Femur (tissue), 1 donor: Measurements from ENCODE around the gene GABRA5.

Source experiments
- DNase-seq: peaks from one replicate; pipeline ENCODE4 v3.0.0-alpha.2; 2017

GABRA5 gene

GRCh38 chr15:26934848-26935247 lies 68.0 kb downstream of the GABRA5 start:
- no peak for DNase-seq

- DNase-seq: no peak
Measured at GRCh38 chr15:26935322-26935721, 68.5 kb downstream of the GABRA5 start.

- no peak for DNase-seq
Measured at GRCh38 chr15:26936502-26936901, 69.6 kb downstream of the GABRA5 start.

GRCh38 chr15:26937134-26937533 lies 70.3 kb downstream of the GABRA5 start:
- DNase-seq: no peak

GRCh38 chr15:26939398-26939797 lies 72.5 kb downstream of the GABRA5 start:
- no peak for DNase-seq

- no peak for DNase-seq
Measured at GRCh38 chr15:26941489-26941888, 74.6 kb downstream of the GABRA5 start.

GRCh38 chr15:26943866-26944265 lies 77.0 kb downstream of the GABRA5 start:
- no peak for DNase-seq

GRCh38 chr15:26945046-26945445 lies 78.2 kb downstream of the GABRA5 start:
- DNase-seq: no peak

- DNase-seq: no peak
Measured at GRCh38 chr15:26950001-26950400, 83.1 kb downstream of the GABRA5 start.

GRCh38 chr15:26954403-26954802 lies 87.5 kb downstream of the GABRA5 start:
- DNase-seq: no peak

- DNase-seq: peak; percentile 59
Measured at GRCh38 chr15:26967719-26968269, 100.9 kb downstream of the GABRA5 start.

- no peak for DNase-seq
Measured at GRCh38 chr15:26968806-26969205, 101.9 kb downstream of the GABRA5 start.

GRCh38 chr15:26970712-26971210 lies 103.9 kb downstream of the GABRA5 start, which contains the start of gene GABRG3:
Gene GABRG3, plus strand, starts transcription at chr15:26971181.
- DNase-seq: peak; percentile 24

GRCh38 chr15:26971271-26972018 lies 104.6 kb downstream of the GABRA5 start:
- DNase-seq: no peak

GRCh38 chr15:26972636-26973035 lies 105.8 kb downstream of the GABRA5 start:
- no peak for DNase-seq

- DNase-seq: no peak
Measured at GRCh38 chr15:26974120-26974780, 107.4 kb downstream of the GABRA5 start.

- DNase-seq: no peak
Measured at GRCh38 chr15:26981492-26981891, 114.6 kb downstream of the GABRA5 start.

- no peak for DNase-seq
Measured at GRCh38 chr15:26983822-26984221, 117.0 kb downstream of the GABRA5 start.

GRCh38 chr15:26985050-26985449 lies 118.2 kb downstream of the GABRA5 start:
- no peak for DNase-seq

- no peak for DNase-seq
Measured at GRCh38 chr15:26996250-26996649, 129.4 kb downstream of the GABRA5 start.
